HG03095 (cell line): ENCODE measurements around the gene KMT2A.
"Not testable (repeated sequence)": the region's sequence is repeated elsewhere in the genome, so short reads cannot be mapped to it uniquely, and the experiment has no call there.

Source experiments
- ATAC-seq: cut with Tn5 transposase; IDR thresholded peaks from one replicate; pipeline ENCODE4 v1.9.1; 2021; ENCODE audit warnings: moderate library complexity; ENCODE audit not compliant: unreplicated experiment

Gene KMT2A

DNA sequence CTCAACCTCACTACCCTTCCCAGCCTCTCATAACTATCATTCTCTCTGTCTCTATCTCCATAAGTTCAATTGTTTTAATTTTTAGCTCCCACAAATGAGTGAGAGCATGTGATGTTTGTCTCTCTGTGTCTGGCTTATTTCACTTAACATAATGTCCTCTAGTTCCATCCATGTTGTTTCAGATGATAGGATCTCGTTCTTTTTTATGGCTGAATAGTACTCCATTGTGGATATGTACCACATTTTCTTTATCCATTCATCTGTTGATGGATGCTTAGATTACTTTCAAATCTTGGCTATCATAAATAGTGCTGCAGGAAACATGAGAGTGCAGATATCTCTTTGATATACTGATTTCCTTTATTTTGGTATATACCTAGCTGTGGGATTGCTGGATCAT lies 44.9 kb downstream of the KMT2A start:
- not testable (repeated sequence) for ATAC-seq

DNA sequence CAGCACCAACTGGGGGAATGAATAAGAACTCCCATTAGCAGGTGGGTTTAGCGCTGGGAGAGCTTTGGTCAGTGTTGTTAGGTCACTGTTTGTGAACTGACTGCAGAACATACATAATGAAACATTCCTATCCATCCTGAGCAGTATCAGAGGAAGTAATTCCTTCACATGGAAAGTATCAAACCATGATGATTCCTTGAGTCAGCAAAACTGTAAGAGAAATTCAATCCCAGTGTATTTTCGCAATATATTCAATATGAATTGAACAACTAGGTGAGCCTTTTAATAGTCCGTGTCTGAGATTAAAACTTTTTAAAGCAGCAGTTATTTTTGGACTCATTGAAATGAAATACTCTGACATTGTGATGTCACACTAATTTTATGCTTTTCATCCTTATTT lies 48.1 kb downstream of the KMT2A start:
- ATAC-seq = no peak

DNA sequence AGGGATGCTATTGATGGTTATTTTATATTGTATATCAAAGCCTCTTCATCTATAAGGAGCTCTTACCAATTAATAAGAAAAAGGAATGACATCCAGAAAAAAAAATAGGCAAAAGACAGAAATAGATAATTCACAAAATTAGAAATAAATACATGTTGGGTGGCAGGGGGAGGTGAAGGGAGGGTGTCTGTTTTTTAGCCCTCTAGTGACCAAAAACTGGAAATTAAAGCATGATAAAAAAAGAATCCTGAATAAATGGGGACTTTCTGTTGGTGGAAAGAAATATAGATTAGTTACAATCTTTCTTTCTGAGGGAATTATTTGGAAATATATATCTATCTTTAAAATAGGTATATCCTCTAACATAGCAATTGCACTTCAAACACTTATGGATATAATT lies 49.0 kb downstream of the KMT2A start:
- ATAC-seq = no peak

DNA sequence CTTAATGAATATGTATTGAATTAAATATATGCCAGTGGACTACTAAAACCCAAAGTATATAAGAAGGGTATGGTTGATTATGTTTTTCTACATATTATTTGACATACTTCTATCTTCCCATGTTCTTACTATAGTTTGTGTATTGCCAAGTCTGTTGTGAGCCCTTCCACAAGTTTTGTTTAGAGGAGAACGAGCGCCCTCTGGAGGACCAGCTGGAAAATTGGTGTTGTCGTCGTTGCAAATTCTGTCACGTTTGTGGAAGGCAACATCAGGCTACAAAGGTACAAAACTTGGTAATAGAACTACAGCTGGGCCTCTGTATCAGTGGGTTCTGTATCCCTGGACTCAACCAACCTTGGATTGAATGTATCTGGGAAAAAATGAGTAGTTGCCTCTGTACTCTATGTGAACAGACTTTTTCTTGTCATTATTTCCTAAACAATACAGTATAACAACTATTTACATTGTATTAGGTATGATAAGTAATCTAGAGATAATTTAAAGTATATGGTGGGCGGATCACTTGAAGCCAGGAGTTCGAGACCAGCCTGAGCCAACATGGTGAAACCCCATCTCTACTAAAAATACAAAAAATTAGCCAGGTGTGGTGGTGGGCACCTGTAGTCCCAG lies 52.3 kb downstream of the KMT2A start:
- ATAC-seq = no peak

DNA sequence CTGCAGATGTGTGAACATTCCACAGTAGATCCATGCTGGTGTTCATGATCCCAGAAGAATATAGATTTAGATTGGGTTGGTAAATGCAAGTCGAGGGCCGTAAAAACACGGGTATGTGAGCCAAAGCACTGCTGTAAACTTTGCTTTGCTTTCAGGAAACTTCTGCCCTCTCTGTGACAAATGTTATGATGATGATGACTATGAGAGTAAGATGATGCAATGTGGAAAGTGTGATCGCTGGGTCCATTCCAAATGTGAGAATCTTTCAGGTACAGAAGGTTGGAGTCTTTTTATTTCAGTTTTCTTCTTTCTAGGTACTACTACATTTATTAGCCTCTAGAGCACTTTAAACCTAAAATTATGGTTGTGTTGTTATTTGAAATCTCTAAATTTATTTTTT lies 54.7 kb downstream of the KMT2A start:
- no peak for ATAC-seq

DNA sequence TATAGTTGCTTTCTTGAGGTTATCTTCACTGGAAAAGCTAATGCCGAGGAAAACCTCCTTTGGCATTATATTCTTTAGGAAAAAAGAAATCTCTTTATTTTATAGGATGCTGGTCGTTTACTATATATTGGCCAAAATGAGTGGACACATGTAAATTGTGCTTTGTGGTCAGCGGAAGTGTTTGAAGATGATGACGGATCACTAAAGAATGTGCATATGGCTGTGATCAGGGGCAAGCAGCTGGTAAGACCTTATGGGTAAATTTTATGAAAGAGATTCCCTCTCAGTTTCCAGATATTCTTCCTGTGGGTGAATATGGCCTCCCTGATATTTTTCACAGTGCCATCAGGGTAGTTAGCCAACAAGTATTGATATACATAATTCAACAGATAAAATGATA lies 61.5 kb downstream of the KMT2A start:
- ATAC-seq = no peak

DNA sequence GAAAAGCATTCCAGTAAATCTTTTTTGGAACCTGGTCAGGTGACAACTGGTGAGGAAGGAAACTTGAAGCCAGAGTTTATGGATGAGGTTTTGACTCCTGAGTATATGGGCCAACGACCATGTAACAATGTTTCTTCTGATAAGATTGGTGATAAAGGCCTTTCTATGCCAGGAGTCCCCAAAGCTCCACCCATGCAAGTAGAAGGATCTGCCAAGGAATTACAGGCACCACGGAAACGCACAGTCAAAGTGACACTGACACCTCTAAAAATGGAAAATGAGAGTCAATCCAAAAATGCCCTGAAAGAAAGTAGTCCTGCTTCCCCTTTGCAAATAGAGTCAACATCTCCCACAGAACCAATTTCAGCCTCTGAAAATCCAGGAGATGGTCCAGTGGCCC lies 66.9 kb downstream of the KMT2A start:
- no peak for ATAC-seq

DNA sequence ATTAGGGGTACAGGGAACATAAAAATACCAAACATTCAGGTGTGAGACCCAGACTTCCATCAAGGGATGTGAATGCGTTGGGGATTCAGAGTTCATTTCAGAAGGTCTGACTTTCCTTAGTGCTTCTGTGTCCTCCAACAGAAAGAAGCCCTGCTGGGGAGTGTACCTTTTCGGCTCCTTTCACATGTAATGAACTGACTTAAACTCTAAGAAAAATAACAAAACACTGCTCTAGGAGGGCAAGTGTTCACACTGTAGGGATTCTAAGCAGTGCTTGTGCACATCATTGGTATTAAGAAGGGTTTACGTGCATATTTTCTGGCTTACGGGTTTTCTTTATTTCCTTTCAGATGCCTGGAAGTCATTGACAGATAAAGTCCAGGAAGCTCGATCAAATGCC lies 75.3 kb downstream of the KMT2A start:
- no peak for ATAC-seq

DNA sequence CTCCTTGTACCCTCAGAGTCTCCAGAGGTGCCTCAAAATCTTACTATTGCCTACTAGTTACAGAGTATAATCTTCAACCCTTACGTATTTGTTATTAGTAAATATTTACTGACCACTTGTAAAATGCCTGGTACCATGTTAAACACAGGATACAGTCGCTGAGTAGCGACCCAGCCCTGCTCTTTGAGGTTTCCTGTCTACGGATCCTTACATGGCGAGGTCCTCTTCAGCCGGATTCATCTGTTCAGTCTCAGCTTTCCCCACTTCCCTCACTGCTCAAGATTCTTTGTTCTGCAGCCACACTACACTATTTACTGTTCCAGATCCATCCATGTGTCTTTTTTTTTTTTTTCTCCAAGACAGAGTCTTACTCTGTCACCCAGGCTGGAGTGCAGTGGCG lies 77.8 kb downstream of the KMT2A start:
- ATAC-seq = no peak

DNA sequence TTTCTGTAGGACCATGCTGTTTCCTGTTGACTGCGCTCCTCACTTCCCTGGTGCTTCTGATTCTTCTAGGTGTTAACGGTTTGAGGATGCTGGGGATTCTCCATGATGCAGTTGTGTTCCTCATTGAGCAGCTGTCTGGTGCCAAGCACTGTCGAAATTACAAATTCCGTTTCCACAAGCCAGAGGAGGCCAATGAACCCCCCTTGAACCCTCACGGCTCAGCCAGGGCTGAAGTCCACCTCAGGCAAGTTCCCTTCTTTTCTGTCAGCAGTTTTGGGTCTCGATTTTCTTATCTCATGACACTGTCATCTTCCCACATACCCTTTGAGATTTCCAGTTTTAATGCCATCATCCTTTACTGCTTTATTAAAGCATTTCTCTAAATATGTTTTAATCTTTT lies 83.3 kb downstream of the KMT2A start:
- ATAC-seq = no peak

DNA sequence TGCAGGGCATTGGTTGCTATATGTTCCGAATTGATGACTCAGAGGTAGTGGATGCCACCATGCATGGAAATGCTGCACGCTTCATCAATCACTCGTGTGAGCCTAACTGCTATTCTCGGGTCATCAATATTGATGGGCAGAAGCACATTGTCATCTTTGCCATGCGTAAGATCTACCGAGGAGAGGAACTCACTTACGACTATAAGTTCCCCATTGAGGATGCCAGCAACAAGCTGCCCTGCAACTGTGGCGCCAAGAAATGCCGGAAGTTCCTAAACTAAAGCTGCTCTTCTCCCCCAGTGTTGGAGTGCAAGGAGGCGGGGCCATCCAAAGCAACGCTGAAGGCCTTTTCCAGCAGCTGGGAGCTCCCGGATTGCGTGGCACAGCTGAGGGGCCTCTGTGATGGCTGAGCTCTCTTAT lies 85.6 kb downstream of the KMT2A start:
- ATAC-seq = no peak

DNA sequence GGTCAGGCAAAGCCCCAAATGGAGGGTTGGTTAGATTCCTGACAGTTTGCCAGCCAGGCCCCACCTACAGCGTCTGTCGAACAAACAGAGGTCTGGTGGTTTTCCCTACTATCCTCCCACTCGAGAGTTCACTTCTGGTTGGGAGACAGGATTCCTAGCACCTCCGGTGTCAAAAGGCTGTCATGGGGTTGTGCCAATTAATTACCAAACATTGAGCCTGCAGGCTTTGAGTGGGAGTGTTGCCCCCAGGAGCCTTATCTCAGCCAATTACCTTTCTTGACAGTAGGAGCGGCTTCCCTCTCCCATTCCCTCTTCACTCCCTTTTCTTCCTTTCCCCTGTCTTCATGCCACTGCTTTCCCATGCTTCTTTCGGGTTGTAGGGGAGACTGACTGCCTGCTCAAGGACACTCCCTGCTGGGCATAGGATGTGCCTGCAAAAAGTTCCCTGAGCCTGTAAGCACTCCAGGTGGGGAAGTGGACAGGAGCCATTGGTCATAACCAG lies 86.3 kb downstream of the KMT2A start:
- no peak for ATAC-seq

DNA sequence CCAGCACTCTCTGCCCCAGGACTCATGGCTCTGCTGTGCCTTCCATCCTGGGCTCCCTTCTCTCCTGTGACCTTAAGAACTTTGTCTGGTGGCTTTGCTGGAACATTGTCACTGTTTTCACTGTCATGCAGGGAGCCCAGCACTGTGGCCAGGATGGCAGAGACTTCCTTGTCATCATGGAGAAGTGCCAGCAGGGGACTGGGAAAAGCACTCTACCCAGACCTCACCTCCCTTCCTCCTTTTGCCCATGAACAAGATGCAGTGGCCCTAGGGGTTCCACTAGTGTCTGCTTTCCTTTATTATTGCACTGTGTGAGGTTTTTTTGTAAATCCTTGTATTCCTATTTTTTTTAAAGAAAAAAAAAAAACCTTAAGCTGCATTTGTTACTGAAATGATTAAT lies 88.1 kb downstream of the KMT2A start:
- no peak for ATAC-seq

DNA sequence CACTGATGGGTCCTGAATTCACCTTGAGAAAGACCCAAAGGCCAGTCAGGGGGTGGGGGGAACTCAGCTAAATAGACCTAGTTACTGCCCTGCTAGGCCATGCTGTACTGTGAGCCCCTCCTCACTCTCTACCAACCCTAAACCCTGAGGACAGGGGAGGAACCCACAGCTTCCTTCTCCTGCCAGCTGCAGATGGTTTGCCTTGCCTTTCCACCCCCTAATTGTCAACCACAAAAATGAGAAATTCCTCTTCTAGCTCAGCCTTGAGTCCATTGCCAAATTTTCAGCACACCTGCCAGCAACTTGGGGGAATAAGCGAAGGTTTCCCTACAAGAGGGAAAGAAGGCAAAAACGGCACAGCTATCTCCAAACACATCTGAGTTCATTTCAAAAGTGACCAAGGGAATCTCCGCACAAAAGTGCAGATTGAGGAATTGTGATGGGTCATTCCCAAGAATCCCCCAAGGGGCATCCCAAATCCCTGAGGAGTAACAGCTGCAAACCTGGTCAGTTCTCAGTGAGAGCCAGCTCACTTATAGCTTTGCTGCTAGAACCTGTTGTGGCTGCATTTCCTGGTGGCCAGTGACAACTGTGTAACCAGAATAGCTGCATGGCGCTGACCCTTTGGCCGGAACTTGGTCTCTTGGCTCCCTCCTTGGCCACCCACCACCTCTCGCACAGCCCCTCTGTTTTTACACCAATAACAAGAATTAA lies 88.6 kb downstream of the KMT2A start:
- no peak for ATAC-seq

DNA sequence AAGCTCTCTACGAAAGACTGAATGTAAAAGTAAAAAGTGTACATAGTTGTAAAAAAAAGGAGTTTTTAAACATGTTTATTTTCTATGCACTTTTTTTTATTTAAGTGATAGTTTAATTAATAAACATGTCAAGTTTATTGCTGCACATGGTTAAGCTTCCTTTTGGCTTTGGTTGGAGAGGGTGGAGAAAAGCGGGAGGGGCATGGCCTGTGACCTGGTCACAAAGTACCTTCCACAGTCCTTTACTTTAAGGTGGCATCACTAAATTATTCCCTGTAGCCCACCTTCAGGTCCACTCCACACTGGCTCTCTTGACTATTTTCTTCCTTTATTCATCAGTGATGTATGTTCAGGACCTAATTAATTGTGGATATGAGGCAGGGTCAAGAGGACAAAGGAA lies 90.4 kb downstream of the KMT2A start:
- no peak for ATAC-seq

DNA sequence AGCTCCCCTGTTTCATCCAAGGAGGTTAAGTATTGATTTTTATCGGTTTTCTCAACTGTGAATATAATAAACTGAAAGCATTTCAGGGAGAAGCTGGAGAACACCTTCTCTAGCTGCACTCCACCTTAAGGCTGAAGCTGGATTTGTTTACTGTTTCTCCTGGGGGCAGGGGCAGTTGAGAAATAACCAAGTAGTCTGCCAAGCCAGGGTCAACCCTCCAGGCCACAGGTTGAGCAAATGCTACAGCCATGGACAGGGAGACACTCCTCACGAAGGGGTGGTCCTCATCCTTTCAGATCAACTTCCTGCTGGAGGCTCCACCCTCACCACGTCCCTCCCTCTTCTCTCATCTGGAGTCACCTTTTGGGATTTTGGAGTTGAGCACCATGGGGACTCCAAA lies 90.8 kb downstream of the KMT2A start, which contains the start of gene TTC36:
TTC36 (plus strand) TSS at position 366 of the 400 bp plus-strand sequence; CDS start at position 387, 21 bp downstream.
- ATAC-seq = no peak

DNA sequence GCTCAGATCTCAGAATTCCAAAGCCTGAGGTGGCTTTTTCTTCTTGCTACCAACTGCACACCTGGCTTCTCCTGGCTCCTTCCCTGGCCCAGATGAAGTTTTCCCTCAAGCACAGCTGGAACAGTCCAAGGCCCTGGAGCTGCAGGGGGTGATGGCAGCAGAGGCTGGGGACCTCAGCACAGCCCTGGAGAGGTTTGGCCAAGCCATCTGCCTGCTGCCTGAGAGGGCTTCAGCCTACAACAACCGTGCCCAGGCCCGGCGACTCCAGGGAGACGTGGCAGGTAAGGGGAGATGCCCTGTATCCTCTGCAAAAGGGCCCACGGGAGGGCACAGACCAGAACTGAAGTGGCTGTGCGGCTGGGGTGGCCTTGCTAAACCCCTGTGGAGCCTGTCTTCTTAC lies 92.2 kb downstream of the KMT2A start:
- no peak for ATAC-seq

DNA sequence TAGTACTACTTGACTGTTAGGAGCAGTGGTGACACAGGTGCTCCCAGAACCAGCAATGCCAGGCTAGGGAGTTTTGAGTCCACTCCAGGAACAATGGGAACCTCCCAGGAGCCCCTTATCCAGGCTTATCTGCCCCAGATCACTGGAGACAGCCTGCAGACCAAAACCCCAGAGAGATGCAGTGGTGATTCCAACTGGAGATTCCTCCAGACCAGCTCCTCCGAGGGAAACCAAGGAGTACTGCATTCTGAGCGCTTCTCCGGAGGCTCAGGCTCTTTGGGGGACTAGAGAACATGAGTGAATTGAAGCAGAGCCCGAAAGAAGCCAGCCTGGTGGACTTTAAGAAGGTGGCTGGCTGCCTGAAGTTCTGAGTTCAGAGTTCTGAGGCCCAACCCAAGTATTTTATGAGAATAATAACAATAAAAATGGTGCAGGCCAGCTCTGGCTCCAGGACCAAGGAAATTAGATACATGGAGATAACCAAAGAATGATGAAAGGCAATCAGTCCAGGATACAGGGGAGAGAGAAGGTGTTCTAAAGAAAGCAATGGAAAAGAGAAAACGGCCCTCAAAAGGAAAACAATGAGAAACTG lies 93.4 kb downstream of the KMT2A start:
- no peak for ATAC-seq

DNA sequence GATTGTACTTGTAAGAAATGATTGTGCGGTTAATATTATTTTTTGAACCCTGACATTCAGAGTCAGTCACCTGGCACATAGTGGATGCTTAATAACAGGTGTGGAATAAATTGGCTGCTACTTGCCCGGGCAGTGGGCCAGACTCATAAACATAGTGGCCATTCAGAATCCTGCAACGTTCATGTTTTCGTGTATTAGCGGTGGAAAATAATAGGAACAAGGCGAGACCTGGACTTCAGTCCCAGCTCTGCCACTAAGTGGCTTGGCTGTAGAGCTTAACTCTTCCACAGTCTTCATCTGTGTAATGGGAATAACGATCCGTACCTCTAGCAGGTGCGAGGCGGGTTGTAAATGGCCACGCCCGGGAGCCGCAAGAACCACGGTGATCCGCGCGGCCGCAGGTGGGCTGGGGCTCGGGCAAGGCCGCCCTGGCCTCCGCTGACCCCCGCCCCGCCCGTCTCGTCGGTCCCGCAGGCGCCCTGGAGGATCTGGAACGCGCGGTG lies 93.9 kb downstream of the KMT2A start:
- no peak for ATAC-seq

DNA sequence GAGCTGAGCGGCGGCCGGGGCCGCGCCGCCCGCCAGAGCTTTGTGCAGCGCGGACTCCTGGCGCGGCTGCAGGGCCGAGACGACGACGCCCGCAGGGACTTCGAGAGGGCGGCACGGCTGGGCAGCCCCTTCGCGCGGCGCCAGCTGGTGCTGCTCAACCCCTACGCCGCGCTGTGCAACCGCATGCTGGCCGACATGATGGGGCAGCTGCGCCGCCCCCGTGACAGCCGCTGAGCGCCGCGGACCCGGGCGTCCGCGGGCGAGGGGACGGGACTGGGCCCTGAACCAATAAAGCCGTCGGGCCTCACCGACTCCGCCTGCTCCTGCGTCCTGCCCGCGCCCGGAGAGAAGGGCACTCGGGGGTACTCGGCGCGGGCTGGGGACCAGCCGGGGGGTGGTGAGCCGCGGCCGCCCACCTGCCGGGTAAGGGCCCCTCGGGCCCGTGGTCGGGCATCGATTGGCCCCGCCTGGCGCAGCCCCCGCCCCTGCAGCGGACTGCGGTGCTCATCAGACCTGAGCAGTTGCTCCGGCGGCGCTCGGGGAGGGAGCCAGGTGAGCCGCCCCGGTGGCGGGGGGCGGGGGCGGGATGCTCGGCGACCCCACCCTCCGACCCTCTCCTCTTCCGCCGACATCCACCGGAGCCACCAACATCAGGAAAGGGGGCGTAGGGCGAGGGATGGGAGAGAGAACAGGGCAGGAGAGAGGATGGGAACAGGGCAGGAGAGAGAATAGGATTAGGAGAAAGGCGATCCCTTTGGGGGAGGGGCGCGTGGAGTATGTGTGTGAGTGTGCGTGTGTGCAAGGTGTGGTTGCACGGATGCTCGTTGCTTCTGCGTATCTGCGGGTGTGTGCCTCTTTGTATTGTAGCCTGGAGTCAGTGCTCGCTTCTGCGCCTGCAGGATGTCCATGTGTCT lies 94.6 kb downstream of the KMT2A start, which contains the start of gene TMEM25:
TMEM25 (plus strand) TSS at position 510 of the 914 bp plus-strand sequence. CDS start 610 bp downstream, outside the sequence.
- ATAC-seq = peak; percentile 54

DNA sequence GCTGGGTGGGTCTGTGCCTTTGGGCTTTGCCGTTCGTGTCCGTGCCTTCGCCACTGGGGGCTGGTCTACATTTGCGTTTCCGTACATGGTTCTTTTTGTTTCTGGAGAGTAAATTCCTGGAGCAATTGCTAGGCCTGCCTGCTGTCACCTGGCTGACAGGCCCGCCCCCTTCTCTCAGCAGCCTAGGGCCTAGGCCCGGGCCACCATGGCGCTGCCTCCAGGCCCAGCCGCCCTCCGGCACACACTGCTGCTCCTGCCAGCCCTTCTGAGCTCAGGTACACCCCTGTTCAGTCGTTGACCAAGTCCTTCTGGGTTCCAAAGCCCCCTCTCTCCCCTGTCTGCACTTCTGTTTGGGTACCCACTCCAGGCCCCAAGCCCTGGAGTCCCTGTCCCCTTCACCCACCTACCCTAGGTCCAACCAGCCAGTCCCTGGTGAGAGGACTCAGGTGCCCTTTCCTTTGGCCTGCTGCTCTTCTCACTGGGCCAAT lies 95.3 kb downstream of the KMT2A start:
- no peak for ATAC-seq
